SU-DHL-6 (cell line): ENCODE results near the gene DELE1.

Experiments used
- H2AFZ ChIP-seq: fragments of 200-600 bp; sonication (generic); 2 replicates; pipeline ENCODE4 v1.6.1; 2014; ENCODE audit warnings: low read depth, mild to moderate bottlenecking, moderate library complexity, mixed read lengths, antibody characterized with exemption, low read length; ENCODE audit not compliant: severe bottlenecking
- H3F3A ChIP-seq: fragments of 200-600 bp; shearing (Covaris generic); 2 replicates; pipeline ENCODE4 v1.6.0; 2016; ENCODE audit warnings: antibody characterized with exemption, mild to moderate bottlenecking; ENCODE audit not compliant: insufficient read depth
- H3K27ac ChIP-seq: fragments of 200-600 bp; sonication (generic); 2 replicates; pipeline ENCODE4 v1.5.1; 2016; ENCODE audit warnings: low read depth, mild to moderate bottlenecking, low read length, moderate library complexity, mixed read lengths
- H3K27me3 ChIP-seq: fragments of 200-600 bp; sonication (generic), shearing (Covaris generic); 2 replicates; pipeline ENCODE4 v1.6.0; 2014; ENCODE audit warnings: mild to moderate bottlenecking, low read length
- H3K36me3 ChIP-seq: fragments of 200-600 bp; sonication (generic); 2 replicates; pipeline ENCODE4 v1.6.1; 2014; ENCODE audit warnings: mild to moderate bottlenecking, low read length, mixed read lengths
- H3K4me2 ChIP-seq: fragments of 300-600, 200-600 bp; shearing (Covaris generic), sonication (generic); 2 replicates; pipeline ENCODE4 v1.6.0; 2014; ENCODE audit warnings: low read length, low read depth, mild to moderate bottlenecking; ENCODE audit not compliant: poor library complexity, severe bottlenecking
- H3K4me3 ChIP-seq: fragments of 200-600 bp; sonication (generic); 2 replicates; pipeline ENCODE4 v1.5.1; 2014; ENCODE audit warnings: antibody characterized with exemption, low read length, mild to moderate bottlenecking, mixed read lengths; ENCODE audit not compliant: insufficient read depth, poor library complexity, severe bottlenecking
- H3K79me2 ChIP-seq: fragments of 200-600 bp; sonication (generic); 2 replicates; pipeline ENCODE4 v1.6.1; 2014; ENCODE audit warnings: mild to moderate bottlenecking, low read length, moderate library complexity; ENCODE audit not compliant: insufficient read depth
- H3K9ac ChIP-seq: fragments of 200-600 bp; sonication (generic); 2 replicates; pipeline ENCODE4 v1.7.0; 2014; ENCODE audit warnings: mild to moderate bottlenecking, low read length
- H3K9me2 ChIP-seq: fragments of 200-600 bp; sonication (generic); replicated peaks from 2 replicates; pipeline ENCODE4 v1.6.1; 2014; ENCODE audit warnings: low read length; ENCODE audit not compliant: insufficient read depth
- H3K9me3 ChIP-seq: fragments of 200-600 bp; sonication (generic); 2 replicates; pipeline ENCODE4 v1.6.1; 2014; ENCODE audit warnings: low read length, mixed read lengths; ENCODE audit not compliant: insufficient read depth
- H4K20me1 ChIP-seq: fragments of 200-600 bp; sonication (generic); 2 replicates; pipeline ENCODE4 v1.6.1; 2014; ENCODE audit warnings: low read depth, mild to moderate bottlenecking, antibody characterized with exemption, low read length, moderate library complexity, mixed read lengths
- CTCF ChIP-seq: fragments of 200-600 bp; sonication (generic); IDR thresholded peaks from one replicate; pipeline ENCODE4 v1.5.1; 2017; ENCODE audit warnings: antibody characterized with exemption, mild to moderate bottlenecking, low read length, moderate library complexity; ENCODE audit not compliant: insufficient read depth, poor library complexity, severe bottlenecking
- EZH2phosphoT487 ChIP-seq: fragments of 200-600 bp; sonication (generic), shearing (Covaris generic); conservative IDR thresholded peaks from 2 replicates; pipeline ENCODE4 v1.6.1; 2018; ENCODE audit warnings: mild to moderate bottlenecking, antibody characterized with exemption, low read length, moderate library complexity, mixed read lengths

DELE1 gene

GRCh38 chr5:141958113-141958512 lies 34.4 kb downstream of the DELE1 start, which contains the start of gene PCDH12:
PCDH12 (minus strand) TSS chr5:141958202; CDS start chr5:141957851, 351 bp downstream.
- TF ChIP-seq EZH2phosphoT487 (no peak), CTCF (no peak)
- H3K79me2 ChIP-seq, result no peaks in the 10 kb centered on the region
- H2AFZ ChIP-seq, result no peak within 1 kb of the TSS
- H4K20me1 ChIP-seq, result no peaks in the 10 kb centered on the region
- H3K36me3 ChIP-seq, result no peaks in the 10 kb centered on the region
- no peaks in the 10 kb centered on the region for H3F3A ChIP-seq
- no peaks in the 10 kb centered on the region for H3K9me3 ChIP-seq
- no peaks in the 10 kb centered on the region for H3K27me3 ChIP-seq
- no peak within 1 kb of the TSS for H3K4me2 ChIP-seq
- H3K4me3 ChIP-seq, result no peak within 1 kb of the TSS
- H3K9ac ChIP-seq, result no peak within 1 kb of the TSS
- H3K27ac ChIP-seq, result no peak within 1 kb of the TSS
- H3K9me2 ChIP-seq, result no peaks in the 10 kb centered on the region

- H3K9ac ChIP-seq, result no peak overlapping the region
- no peaks in the 10 kb centered on the region for H4K20me1 ChIP-seq
- H3K9me3 ChIP-seq, result no peaks in the 10 kb centered on the region
- H3K27ac ChIP-seq, result no peak overlapping the region
- TF ChIP-seq CTCF (no peak), EZH2phosphoT487 (no peak)
- H3K4me2 ChIP-seq, result no peak overlapping the region
- no peaks in the 10 kb centered on the region for H3K79me2 ChIP-seq
- H3K36me3 ChIP-seq, result no peaks in the 10 kb centered on the region
- H3K27me3 ChIP-seq, result no peaks in the 10 kb centered on the region
- no peaks in the 10 kb centered on the region for H3F3A ChIP-seq
- no peak overlapping the region for H3K4me3 ChIP-seq
- H2AFZ ChIP-seq, result no peak overlapping the region
- H3K9me2 ChIP-seq, result no peaks in the 10 kb centered on the region
These were observed 35.0 kb downstream of the DELE1 start for GRCh38 chr5:141958546-141959172.

DNA sequence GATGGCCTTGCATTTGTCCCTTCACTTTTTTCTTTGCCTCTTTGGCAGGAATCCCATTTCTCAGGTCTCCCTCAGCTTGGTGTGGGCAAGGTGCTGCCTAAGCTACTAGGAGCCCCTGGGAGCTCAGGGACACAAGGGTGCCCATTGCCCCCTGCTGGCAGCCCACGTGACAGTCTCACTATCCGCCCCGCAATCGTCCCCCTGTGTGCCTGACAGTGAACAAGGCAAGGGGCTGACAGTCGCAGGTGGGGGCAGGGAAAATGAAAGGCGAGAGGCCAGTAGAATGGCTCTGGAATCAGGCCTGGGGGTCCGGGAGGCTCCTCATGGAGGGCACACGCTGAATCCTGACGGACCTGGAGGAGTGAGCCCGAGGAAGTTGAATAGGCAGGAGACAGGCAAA lies 36.3 kb downstream of the DELE1 start:
- Histone ChIP-seq H3K9me2 (no peaks in the 10 kb centered on the region), H4K20me1 (no peaks in the 10 kb centered on the region)

More for the DNA sequence above, 36.3 kb downstream of the DELE1 start:
- no peak overlapping the region for H3K9ac ChIP-seq
- H3K4me3 ChIP-seq, result no peak overlapping the region
- no peak overlapping the region for H3K27ac ChIP-seq
- H2AFZ ChIP-seq, result no peak overlapping the region
- no peaks in the 10 kb centered on the region for H3K27me3 ChIP-seq
- TF ChIP-seq EZH2phosphoT487, result no peak
- TF ChIP-seq CTCF, result no peak
- no peaks in the 10 kb centered on the region for H3K79me2 ChIP-seq
- H3K4me2 ChIP-seq, result no peak overlapping the region
- H3K9me3 ChIP-seq, result no peaks in the 10 kb centered on the region
- H3F3A ChIP-seq, result no peaks in the 10 kb centered on the region
- H3K36me3 ChIP-seq, result no peaks in the 10 kb centered on the region
